LHCN-M2 (cell line): ENCODE data around the gene AAMP. TPM values are rescaled to one million over a fixed set of nuclear protein-coding genes. Genes with fewer than 3 reads are reported as not detected.

ENCODE experiments used
- DNase-seq: peaks from one replicate; pipeline ENCODE4 v3.0.0-alpha.2; 2012; ENCODE audit warnings: low read depth
- total RNA-seq: library from RNA; depleted of rRNA; stranded (reverse); fragments of >200 nt; gene quantifications from 2 replicates; pipeline ENCODE4 v1.2.3, GENCODE V29; 2014

The AAMP gene
- total RNA-seq, 1 experiment from 2014 or later: 170 TPM

GRCh38 chr2:218294430-218295022, 24.6 kb upstream of the AAMP start:
- DNase-seq: no peak

GRCh38 chr2:218293715-218294429, 23.9 kb upstream of the AAMP start:
- DNase-seq: no peak

- peak; percentile 67 for DNase-seq
Measured at GRCh38 chr2:218292048-218293014, 22.4 kb upstream of the AAMP start, which contains the start of gene TMBIM1. Gene TMBIM1 (minus strand): TSS chr2:218292503. CDS start chr2:218282141, 10,362 bp downstream.

GRCh38 chr2:218291318-218292047, 21.5 kb upstream of the AAMP start:
- DNase-seq: no peak

- DNase-seq: no peak
Measured at GRCh38 chr2:218290316-218291261, 20.7 kb upstream of the AAMP start.

- DNase-seq: peak; percentile 41
Measured at GRCh38 chr2:218289639-218290315, 19.8 kb upstream of the AAMP start.

- peak; percentile 97 for DNase-seq
Measured at GRCh38 chr2:218286570-218287459, 16.9 kb upstream of the AAMP start.

GRCh38 chr2:218285604-218286003, 15.7 kb upstream of the AAMP start:
- DNase-seq: peak; percentile 58

GRCh38 chr2:218284106-218284811, 14.3 kb upstream of the AAMP start:
- DNase-seq: peak; percentile 84

GRCh38 chr2:218282173-218282991, 12.4 kb upstream of the AAMP start:
- DNase-seq: peak; percentile 89

GRCh38 chr2:218281449-218281848, 11.5 kb upstream of the AAMP start:
- DNase-seq: peak; percentile 69

- DNase-seq: no peak
Measured at GRCh38 chr2:218280260-218280870, 10.4 kb upstream of the AAMP start.

GRCh38 chr2:218278531-218279360, 8.8 kb upstream of the AAMP start:
- DNase-seq: no peak

GRCh38 chr2:218277921-218278320, 8.0 kb upstream of the AAMP start:
- DNase-seq: no peak

- DNase-seq: no peak
Measured at GRCh38 chr2:218276986-218277755, 7.2 kb upstream of the AAMP start.
